DND-41 (cell line): ENCODE results near the gene GLB1L.

Source experiments
- EZH2 ChIP-seq: IDR thresholded peaks from 3 replicates; pipeline ENCODE4 v1.6.1; 2012; ENCODE audit warnings: borderline replicate concordance, low read depth, mild to moderate bottlenecking, moderate library complexity, low read length, inconsistent platforms; ENCODE audit not compliant: severe bottlenecking
- TF ChIP-seq, protein P1 (sequence below): IDR thresholded peaks from 2 replicates; pipeline ENCODE4 v1.5.1; 2012; ENCODE audit warnings: borderline replicate concordance, low read length, moderate library complexity, mild to moderate bottlenecking; ENCODE audit not compliant: poor library complexity, severe bottlenecking; ENCODE audit errors: extremely low read depth

DNA sequence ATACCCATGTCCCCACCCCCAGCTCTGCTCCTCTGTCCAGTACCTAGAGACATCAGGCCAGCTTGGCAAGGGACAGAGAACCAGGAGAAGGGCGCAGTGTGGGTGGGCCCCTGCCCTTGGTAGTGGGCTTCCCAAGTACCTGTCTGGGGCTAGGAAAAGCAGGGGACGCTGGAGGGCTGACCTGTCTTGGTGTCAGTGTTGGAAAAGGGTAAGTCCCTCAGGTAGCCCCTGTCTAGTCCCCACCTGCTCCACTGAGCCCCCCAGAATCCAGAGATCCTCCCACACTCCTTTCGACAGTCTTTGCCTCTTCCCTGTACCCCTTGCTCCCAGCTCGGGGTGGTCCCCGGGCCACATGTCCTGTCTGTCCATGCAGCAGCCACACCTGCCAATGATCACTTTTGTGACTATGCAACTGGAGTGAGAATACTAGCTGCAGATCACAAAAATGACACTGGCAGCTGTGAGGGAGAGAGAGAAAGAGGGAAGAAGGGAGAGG, 48.5 kb upstream of the GLB1L start:
- TF ChIP-seq, protein P1, sequence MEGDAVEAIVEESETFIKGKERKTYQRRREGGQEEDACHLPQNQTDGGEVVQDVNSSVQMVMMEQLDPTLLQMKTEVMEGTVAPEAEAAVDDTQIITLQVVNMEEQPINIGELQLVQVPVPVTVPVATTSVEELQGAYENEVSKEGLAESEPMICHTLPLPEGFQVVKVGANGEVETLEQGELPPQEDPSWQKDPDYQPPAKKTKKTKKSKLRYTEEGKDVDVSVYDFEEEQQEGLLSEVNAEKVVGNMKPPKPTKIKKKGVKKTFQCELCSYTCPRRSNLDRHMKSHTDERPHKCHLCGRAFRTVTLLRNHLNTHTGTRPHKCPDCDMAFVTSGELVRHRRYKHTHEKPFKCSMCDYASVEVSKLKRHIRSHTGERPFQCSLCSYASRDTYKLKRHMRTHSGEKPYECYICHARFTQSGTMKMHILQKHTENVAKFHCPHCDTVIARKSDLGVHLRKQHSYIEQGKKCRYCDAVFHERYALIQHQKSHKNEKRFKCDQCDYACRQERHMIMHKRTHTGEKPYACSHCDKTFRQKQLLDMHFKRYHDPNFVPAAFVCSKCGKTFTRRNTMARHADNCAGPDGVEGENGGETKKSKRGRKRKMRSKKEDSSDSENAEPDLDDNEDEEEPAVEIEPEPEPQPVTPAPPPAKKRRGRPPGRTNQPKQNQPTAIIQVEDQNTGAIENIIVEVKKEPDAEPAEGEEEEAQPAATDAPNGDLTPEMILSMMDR: no peak
- no peak for TF ChIP-seq EZH2
